HCT116 (cell line): ENCODE results near the gene PRKCA.

Experiments used
- CBX3 ChIP-seq: IDR thresholded peaks from 2 replicates; pipeline ENCODE4 v1.6.1; 2012; ENCODE audit warnings: low read depth
- EZH2 ChIP-seq: fragments of 200-600 bp; sonication (generic); IDR thresholded peaks from 2 replicates; pipeline ENCODE4 v1.6.1; 2017; ENCODE audit warnings: antibody characterized with exemption, mixed run types
- JUND ChIP-seq: IDR thresholded peaks from 2 replicates; pipeline ENCODE4 v1.6.1; 2012
- POLR2AphosphoS5 ChIP-seq: IDR thresholded peaks from 2 replicates; pipeline ENCODE4 v1.6.1; 2011; ENCODE audit warnings: mild to moderate bottlenecking, low read depth, low read length, moderate library complexity
- YY1 ChIP-seq: IDR thresholded peaks from 2 replicates; pipeline ENCODE4 v1.6.1; 2011; ENCODE audit warnings: low read length, low read depth, moderate library complexity, mild to moderate bottlenecking; ENCODE audit not compliant: insufficient replicate concordance; ENCODE audit errors: extremely low read depth
- ZFX ChIP-seq: fragments of 450-650 bp; IDR thresholded peaks from 2 replicates; pipeline ENCODE4 v1.6.1; 2017
- TF ChIP-seq, protein P1 (sequence below), 3 experiments: fragments of 200-600 bp in 1 of 3; sonication (generic) in 1 of 3; IDR thresholded peaks in 2 of 3; conservative IDR thresholded peaks in 1 of 3; 2 replicates each; pipeline ENCODE4 v1.5.1; 2012 to 2017; ENCODE audit warnings: low read depth in 2 of 3, low read length in 2 of 3, antibody characterized with exemption in 1 of 3, borderline replicate concordance in 1 of 3, control low read depth in 1 of 3, mild to moderate bottlenecking in 1 of 3, mixed read lengths in 1 of 3, mixed run types in 1 of 3, moderate library complexity in 1 of 3; ENCODE audit not compliant: insufficient read depth in 1 of 3
- TF ChIP-seq, protein P2 (sequence below): IDR thresholded peaks from 2 replicates; pipeline ENCODE4 v1.6.1; 2012

DNA sequence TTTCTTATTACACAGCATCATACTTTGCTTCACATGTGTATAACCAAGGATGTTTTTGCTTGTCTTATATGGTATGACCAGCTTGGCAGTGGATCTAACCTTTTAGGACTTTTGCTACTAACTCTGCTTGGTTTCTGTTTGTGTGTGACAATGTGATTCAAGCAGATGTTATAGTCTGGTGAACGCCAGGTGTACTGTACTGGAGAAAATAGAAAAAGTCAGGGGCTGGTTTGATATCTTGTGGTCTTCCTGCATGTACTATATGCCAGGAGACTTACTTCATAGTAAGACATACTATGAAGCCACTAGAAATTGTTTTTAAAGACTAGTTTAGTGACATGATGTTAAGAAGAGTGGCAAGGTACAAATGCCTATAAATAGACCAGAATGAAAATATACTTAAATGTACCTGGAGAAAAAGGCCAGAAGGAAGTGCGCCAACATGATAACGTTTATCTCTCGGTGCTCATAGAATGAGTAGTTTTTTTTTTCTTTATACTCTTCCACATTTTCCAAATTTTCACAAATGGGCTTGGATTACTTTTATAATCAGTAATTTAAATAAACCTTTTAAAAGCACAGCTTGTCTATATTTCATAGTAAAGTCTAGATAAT lies 112.3 kb downstream of the PRKCA start:
- TF ChIP-seq, protein P1, sequence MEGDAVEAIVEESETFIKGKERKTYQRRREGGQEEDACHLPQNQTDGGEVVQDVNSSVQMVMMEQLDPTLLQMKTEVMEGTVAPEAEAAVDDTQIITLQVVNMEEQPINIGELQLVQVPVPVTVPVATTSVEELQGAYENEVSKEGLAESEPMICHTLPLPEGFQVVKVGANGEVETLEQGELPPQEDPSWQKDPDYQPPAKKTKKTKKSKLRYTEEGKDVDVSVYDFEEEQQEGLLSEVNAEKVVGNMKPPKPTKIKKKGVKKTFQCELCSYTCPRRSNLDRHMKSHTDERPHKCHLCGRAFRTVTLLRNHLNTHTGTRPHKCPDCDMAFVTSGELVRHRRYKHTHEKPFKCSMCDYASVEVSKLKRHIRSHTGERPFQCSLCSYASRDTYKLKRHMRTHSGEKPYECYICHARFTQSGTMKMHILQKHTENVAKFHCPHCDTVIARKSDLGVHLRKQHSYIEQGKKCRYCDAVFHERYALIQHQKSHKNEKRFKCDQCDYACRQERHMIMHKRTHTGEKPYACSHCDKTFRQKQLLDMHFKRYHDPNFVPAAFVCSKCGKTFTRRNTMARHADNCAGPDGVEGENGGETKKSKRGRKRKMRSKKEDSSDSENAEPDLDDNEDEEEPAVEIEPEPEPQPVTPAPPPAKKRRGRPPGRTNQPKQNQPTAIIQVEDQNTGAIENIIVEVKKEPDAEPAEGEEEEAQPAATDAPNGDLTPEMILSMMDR (IDR thresholded peaks at IDR 0.05 in 2 of 3, conservative IDR thresholded peaks at IDR 0.05 in 1 of 3; ENCODE audit: borderline replicate concordance in 1 of 3, insufficient read depth in 1 of 3, low read depth in 2 of 3, low read length in 2 of 3) = no peak
- TF ChIP-seq POLR2AphosphoS5 = no peak
- TF ChIP-seq CBX3 = no peak
- TF ChIP-seq, protein P2, sequence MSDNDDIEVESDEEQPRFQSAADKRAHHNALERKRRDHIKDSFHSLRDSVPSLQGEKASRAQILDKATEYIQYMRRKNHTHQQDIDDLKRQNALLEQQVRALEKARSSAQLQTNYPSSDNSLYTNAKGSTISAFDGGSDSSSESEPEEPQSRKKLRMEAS = no peak
- TF ChIP-seq ZFX = no peak
- no peak for TF ChIP-seq YY1
- no peak for TF ChIP-seq JUND
- TF ChIP-seq EZH2 = no peak
